PC-3 (cell line): Measurements from ENCODE around the gene FILIP1L. TPM values are rescaled to one million over a fixed set of nuclear protein-coding genes. Genes with fewer than 3 reads are reported as not detected.

ENCODE experiments used
- ATAC-seq: fragments of 200-7000 bp; cut with Tn5 transposase; 2 replicates; pipeline ENCODE4 v1.9.1; 2020; ENCODE audit warnings: mild to moderate bottlenecking, moderate library complexity
- BruUV-seq: library from RNA; stranded (reverse); fragments of 400-500 nt; replicated peaks from 2 replicates; lab custom pipeline; 2021; lab: Mats Ljungman, UMichigan
- CTCF ChIA-PET: fragments of 300-600 bp; sonication (Branson Sonifier 250); formaldehyde crosslinking; loops from one replicate; lab custom pipeline; 2022; ENCODE audit warnings: antibody characterized with exemption; lab: Charles Lee
- POLR2A ChIA-PET: fragments of 300-600 bp; sonication (Branson Sonifier 250); formaldehyde crosslinking; loops from one replicate; lab custom pipeline; 2022; ENCODE audit warnings: antibody characterized with exemption; ENCODE audit not compliant: unreplicated experiment; lab: Charles Lee
- DNase-seq: peaks from one replicate; pipeline ENCODE4 v3.0.0-alpha.2; 2015
- H2AFZ ChIP-seq: fragments of 300-600 bp; sonication (generic); 2 replicates; pipeline ENCODE4 v1.6.0; 2016; ENCODE audit warnings: antibody characterized with exemption, low read length
- H3F3A ChIP-seq: fragments of 300-600 bp; sonication (generic); one replicate; pipeline ENCODE4 v1.6.0; 2017; ENCODE audit warnings: antibody characterized with exemption, low read length, control low read depth, mild to moderate bottlenecking; ENCODE audit not compliant: unreplicated experiment
- H3K27ac ChIP-seq: fragments of 300-600 bp; sonication (generic); 2 replicates; pipeline ENCODE4 v1.5.1; 2016; ENCODE audit warnings: mild to moderate bottlenecking, low read length
- H3K27me3 ChIP-seq: fragments of 300-600 bp; sonication (generic); 2 replicates; pipeline ENCODE4 v1.6.1; 2016; ENCODE audit warnings: low read length, mixed read lengths
- H3K36me3 ChIP-seq: fragments of 300-600 bp; sonication (generic); 2 replicates; pipeline ENCODE4 v1.6.1; 2016; ENCODE audit warnings: low read depth, mixed run types, low read length, mixed read lengths
- H3K4me1 ChIP-seq: fragments of 300-600 bp; sonication (generic); 2 replicates; pipeline ENCODE4 v1.5.1; 2016; ENCODE audit warnings: low read length; ENCODE audit not compliant: insufficient read depth
- H3K4me2 ChIP-seq: fragments of 300-600 bp; sonication (generic); 2 replicates; pipeline ENCODE4 v1.6.0; 2016; ENCODE audit warnings: low read length
- H3K4me3 ChIP-seq: fragments of 300-600 bp; sonication (generic); 2 replicates; pipeline ENCODE4 v1.5.1; 2016; ENCODE audit warnings: mild to moderate bottlenecking, low read length, mixed read lengths
- H3K79me2 ChIP-seq: fragments of 300-600 bp; sonication (generic); 2 replicates; pipeline ENCODE4 v1.6.1; 2017; ENCODE audit warnings: low read length, mixed read lengths
- H3K9ac ChIP-seq: fragments of 300-600 bp; sonication (generic); 2 replicates; pipeline ENCODE4 v1.6.0; 2016; ENCODE audit warnings: mild to moderate bottlenecking, low read length
- H3K9me2 ChIP-seq: fragments of 300-600 bp; sonication (generic); replicated peaks from 2 replicates; pipeline ENCODE4 v1.6.1; 2016; ENCODE audit warnings: mixed run types, low read length, mixed read lengths
- H3K9me3 ChIP-seq: fragments of 300-600 bp; sonication (generic); 2 replicates; pipeline ENCODE4 v1.6.1; 2016; ENCODE audit warnings: low read length, mixed read lengths
- H4K20me1 ChIP-seq: fragments of 300-600 bp; sonication (generic); 2 replicates; pipeline ENCODE4 v1.6.1; 2016; ENCODE audit warnings: low read length, mixed read lengths
- EZH2 ChIP-seq: fragments of 300-600 bp; sonication (generic); IDR thresholded peaks from one replicate; pipeline ENCODE4 v1.6.1; 2017; ENCODE audit warnings: antibody characterized with exemption, mild to moderate bottlenecking, low read length; ENCODE audit not compliant: unreplicated experiment
- EZH2phosphoT487 ChIP-seq: fragments of 300-600 bp; sonication (generic); IDR thresholded peaks from 2 replicates; pipeline ENCODE4 v1.6.1; 2018; ENCODE audit warnings: mild to moderate bottlenecking, antibody characterized with exemption, low read length, borderline replicate concordance
- intact Hi-C: fragments of 100-400 bp; cut with micrococcal nuclease; formaldehyde crosslinking; loops from 2 replicates; pipeline ENCODE4 v1.9.0; 2023
- total RNA-seq: library from RNA; depleted of rRNA; stranded (reverse); fragments of >200 nt; gene quantifications from 2 replicates; pipeline ENCODE4 v1.2.3, GENCODE V29; 2014
- TF ChIP-seq, protein P1 (sequence below): fragments of 300-600 bp; sonication (generic); conservative IDR thresholded peaks from 2 replicates; pipeline ENCODE4 v1.5.1; 2017; ENCODE audit warnings: antibody characterized with exemption, low read depth, mild to moderate bottlenecking, low read length

The FILIP1L gene
- total RNA-seq, 1 experiment from 2014 or later: not detected

DNA sequence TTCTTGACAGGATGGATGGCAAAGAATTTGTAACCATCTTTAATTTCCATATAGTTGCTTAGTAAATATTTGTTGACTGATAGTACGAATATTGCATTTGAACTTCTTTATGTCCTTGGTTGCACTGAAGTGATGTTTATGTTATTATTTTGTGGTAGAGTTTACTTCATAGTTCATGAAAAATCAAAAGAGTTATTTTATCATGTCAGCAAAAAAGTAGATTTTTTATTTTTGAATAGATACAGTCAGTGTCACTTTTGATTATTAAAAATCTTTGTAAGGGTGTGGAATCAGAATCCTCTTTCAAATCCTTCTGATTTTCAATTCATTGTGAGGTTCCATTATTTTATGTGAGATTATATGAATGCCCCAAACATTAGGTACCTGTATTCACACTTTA is 35.0 kb downstream of the FILIP1L start:
- no peak overlapping the region for H3K4me2 ChIP-seq
- H3K4me1 ChIP-seq: peaks cover 12% of the 10 kb centered on the region
- no peaks in the 10 kb centered on the region for H3F3A ChIP-seq
- H4K20me1 ChIP-seq: no peaks in the 10 kb centered on the region
- H3K79me2 ChIP-seq: no peaks in the 10 kb centered on the region
- no peaks in the 10 kb centered on the region for H3K9me2 ChIP-seq
- no peak overlapping the region for H3K4me3 ChIP-seq
- POLR2A ChIA-PET: no interaction called here
- intact Hi-C loops: no loop called here
- no peaks in the 10 kb centered on the region for H3K9me3 ChIP-seq
- no peak overlapping the region for H3K9ac ChIP-seq
- H3K36me3 ChIP-seq: no peaks in the 10 kb centered on the region
- H3K27ac ChIP-seq: no peak overlapping the region
- CTCF ChIA-PET: no interaction called here
- H3K27me3 ChIP-seq: no peaks in the 10 kb centered on the region
- ATAC-seq (no peak), DNase-seq (no peak)
- BruUV-seq: no TSS peak
- TF ChIP-seq EZH2phosphoT487 (no peak), EZH2 (no peak)
- TF ChIP-seq, protein P1, sequence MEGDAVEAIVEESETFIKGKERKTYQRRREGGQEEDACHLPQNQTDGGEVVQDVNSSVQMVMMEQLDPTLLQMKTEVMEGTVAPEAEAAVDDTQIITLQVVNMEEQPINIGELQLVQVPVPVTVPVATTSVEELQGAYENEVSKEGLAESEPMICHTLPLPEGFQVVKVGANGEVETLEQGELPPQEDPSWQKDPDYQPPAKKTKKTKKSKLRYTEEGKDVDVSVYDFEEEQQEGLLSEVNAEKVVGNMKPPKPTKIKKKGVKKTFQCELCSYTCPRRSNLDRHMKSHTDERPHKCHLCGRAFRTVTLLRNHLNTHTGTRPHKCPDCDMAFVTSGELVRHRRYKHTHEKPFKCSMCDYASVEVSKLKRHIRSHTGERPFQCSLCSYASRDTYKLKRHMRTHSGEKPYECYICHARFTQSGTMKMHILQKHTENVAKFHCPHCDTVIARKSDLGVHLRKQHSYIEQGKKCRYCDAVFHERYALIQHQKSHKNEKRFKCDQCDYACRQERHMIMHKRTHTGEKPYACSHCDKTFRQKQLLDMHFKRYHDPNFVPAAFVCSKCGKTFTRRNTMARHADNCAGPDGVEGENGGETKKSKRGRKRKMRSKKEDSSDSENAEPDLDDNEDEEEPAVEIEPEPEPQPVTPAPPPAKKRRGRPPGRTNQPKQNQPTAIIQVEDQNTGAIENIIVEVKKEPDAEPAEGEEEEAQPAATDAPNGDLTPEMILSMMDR: no peak
- H2AFZ ChIP-seq: no peak overlapping the region

DNA sequence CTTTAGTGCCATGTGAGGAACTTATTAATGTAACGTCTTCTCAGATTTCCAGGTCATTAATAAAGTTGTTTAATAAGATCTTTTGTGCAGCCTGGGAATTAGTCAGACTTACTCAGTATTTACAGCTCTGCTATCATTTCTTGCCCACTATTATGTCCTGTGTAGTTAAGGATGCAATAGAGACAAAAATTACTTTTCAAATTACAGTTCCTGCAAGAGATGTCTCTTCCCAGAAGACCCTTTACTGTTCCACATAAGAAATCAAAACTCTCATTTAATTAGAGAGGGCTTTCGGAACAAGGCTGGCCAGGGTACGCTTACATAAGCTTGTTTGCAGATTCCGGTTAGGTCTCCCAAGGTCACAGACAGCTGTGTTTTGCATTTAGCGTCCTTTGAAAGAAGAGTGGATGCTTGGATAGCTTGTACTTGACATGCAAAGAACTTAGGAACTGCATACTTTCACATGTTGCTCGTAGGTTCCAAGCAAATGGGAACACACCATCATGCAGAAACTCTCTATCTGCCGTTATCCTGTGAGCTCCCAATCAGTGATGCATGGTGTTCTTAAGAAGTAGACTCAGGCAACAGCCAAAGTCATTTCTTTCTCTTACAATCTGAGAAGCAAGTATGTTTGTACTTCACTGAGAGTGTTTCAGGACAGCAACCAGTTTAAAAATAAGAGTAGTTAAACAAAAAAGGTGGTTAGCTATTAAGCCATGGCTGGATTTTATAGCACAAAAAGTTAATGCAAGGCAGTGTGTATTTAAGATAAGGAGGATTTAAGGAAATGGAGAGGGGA is 37.4 kb downstream of the FILIP1L start:
- TF ChIP-seq EZH2phosphoT487: no peak
- TF ChIP-seq, protein P1: no peak
- TF ChIP-seq EZH2: no peak
- Histone ChIP-seq H3K9ac (no peak overlapping the region), H3K79me2 (no peaks in the 10 kb centered on the region), H3K27ac (no peak overlapping the region), H3K36me3 (no peaks in the 10 kb centered on the region), H3K9me2 (no peaks in the 10 kb centered on the region), H3K27me3 (no peaks in the 10 kb centered on the region), H2AFZ (no peak overlapping the region), H4K20me1 (no peaks in the 10 kb centered on the region), H3K4me1 (peaks cover 23% of the 10 kb centered on the region), H3K4me3 (no peak overlapping the region), H3K9me3 (no peaks in the 10 kb centered on the region), H3K4me2 (no peak overlapping the region), H3F3A (no peaks in the 10 kb centered on the region)
- intact Hi-C loops: loop anchor here (1.0 kb wide), 1 partner anchor 9 kb away; no protein-coding TSS in a partner anchor
- BruUV-seq: no TSS peak
- CTCF ChIA-PET: interaction anchor here (0.5 to 1.4 kb wide), 3 partner anchors 30 to 177 kb away, joined by 4 to 5 read pairs (median 4); no protein-coding TSS in a partner anchor
- DNase-seq (peak; percentile 6), ATAC-seq (peak; percentile 92)
- POLR2A ChIA-PET: interaction anchor here (0.5 kb wide), 2 partner anchors 30 to 1570 kb away, joined by 5 to 17 read pairs; no protein-coding TSS in a partner anchor
